Endometrial microvascular endothelial cells (primary cell): Measurements from ENCODE around the gene GPX7. TPM values are rescaled to one million over a fixed set of nuclear protein-coding genes. Genes with fewer than 3 reads are reported as not detected.

Experiments
- in situ Hi-C: cut with HindIII; loops from 2 replicates; pipeline ENCODE4 v1.10.0; 2017; ENCODE audit warnings: low sequenced_read_pairs, low pct_unique_long_range_greater_than_20kb; ENCODE audit errors: inconsistent ontology term
- total RNA-seq: library from RNA; depleted of rRNA; stranded (reverse); fragments of >200 nt; gene quantifications from one replicate; pipeline ENCODE4 v1.2.3, GENCODE V29; 2015; ENCODE audit errors: inconsistent ontology term

GPX7 gene
- total RNA-seq, 1 donor from 2014 or later = 35.3 TPM

GRCh38 chr1:52582116-52582696, 20.0 kb upstream of the GPX7 start:
- in situ Hi-C loops = no loop called here

- in situ Hi-C loops = no loop called here
Measured at GRCh38 chr1:52585474-52585873, 16.7 kb upstream of the GPX7 start.

DNA sequence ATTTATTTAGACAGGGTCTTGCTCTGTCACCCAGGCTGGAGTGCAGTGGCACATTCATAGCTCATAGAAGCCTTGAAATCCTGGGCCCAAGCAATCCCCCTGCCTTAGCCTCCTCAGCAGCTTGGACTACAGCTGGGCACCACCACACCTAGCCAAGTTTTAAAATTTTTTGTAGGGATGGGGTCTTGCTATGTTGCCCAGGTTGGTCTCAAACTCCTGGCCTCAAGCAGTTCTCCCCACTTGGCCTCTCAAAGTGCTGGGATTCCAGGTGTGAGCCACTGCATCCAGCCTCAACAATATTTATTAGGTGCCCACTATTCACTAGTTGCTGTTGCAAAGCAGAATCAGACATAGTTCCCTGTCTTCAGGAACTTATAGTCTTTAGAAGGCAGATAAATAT, 14.1 kb upstream of the GPX7 start:
- in situ Hi-C loops = no loop called here

DNA sequence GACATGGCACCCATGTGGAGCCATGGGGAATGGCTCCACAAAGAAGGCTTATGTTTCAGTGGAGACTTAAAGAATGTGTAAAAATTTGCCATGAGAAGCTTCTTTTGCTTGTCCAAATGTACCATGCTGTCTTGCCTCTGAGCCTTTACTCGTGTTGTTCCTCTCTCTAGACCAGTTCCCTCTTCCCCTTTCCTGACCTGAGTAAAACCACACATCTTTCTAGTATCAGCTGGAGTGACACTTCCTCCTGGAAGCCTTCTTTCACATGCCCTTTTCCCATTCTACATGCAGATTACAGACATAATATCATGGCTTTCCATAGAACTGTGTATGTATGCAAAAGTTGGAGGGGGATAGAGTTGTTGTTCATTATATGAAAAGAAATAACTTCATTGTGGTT, 13.6 kb upstream of the GPX7 start:
- in situ Hi-C loops = no loop called here

GRCh38 chr1:52590266-52590665, 11.9 kb upstream of the GPX7 start:
- in situ Hi-C loops = no loop called here

- in situ Hi-C loops = no loop called here
Measured at GRCh38 chr1:52592637-52593323, 9.4 kb upstream of the GPX7 start.

DNA sequence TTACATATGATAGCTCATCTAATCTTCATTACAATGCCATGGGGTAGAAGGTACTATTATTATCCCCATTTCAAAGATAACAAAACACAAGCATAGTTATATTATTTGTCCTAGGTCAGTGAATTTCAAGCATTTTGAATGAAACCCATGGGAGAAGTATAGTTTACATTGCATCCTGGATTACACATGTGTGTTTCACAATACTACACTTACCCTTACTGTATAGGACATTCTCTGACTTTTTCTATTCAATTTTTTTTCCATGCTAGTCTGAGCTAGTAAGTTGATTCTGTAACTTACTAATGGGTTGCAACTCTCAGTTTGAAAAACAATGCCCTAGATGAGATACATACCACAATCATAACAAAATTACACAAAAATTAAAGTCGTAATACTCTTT, 8.7 kb upstream of the GPX7 start:
- in situ Hi-C loops = no loop called here

DNA sequence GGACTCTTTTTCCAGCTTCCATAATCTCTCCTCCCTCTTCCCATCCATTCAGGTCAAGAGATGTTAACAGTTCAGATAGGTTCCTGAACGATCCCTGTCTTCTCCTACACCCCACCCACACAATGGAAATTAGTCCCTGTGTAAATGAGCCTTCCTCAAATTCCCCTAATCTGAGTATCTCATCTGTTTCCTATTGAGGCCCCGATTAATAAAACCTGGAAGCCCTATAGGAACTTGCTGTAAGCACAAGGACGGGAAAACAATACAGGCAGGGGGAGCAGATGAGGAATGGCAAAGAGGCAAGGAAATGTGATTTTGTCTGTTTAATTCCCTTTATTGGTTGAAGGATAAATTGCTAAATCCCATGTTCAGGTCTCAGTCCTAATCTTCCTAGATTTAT, 7.1 kb upstream of the GPX7 start:
- in situ Hi-C loops = no loop called here

DNA sequence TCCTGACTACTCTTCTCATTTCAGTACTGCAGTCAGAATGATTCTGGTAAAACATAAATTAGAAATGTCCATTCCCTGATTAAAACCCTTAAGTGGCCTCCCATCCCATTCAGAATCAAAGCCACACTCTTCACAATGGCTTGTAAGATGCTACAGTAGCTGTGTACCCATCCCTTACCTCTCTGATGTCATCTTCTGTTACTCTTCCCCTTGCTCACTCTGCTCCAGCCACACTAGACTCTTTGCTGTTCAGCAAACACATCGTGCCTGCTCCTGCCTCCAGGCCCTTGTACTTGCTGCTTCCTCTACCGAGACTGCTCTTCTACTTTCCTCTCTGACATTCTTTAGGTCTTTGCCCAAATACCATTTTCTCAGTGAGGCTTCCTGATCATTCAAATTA, 4.3 kb upstream of the GPX7 start:
- in situ Hi-C loops = no loop called here

- in situ Hi-C loops = no loop called here
Measured at GRCh38 chr1:52598729-52599128, 3.4 kb upstream of the GPX7 start.

- in situ Hi-C loops = no loop called here
Measured at GRCh38 chr1:52599236-52599635, 2.9 kb upstream of the GPX7 start.

DNA sequence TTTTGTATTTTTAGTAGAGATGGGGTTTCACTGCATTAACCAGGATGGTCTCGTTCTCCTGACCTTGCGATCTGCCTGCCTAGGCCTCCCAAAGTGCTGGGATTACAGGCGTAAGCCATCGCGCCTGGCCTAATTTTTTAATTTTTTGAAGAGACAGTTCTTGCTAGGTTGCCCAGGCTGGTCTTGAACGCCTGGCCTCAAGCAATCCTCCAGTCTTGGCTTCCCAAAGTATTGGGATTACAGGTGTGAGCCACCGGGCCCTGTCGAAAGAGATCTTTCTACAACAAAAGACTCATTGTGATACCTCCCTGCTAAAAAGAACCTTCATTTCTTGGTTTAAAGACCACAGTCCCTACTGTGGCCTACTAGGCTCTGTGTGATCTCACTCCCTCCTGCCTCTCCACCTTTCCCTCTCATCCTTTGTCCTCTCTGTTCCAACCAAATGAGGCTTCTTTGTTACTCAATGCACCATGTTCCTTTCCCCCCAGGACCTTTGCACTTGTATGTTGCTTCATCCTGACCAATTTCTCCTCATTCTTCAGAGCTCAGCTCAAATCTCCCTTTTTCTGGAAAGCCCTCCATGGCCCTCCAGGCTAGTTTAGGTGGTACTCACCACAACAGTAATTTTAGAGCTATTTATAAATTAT, 1.5 kb upstream of the GPX7 start:
- in situ Hi-C loops = no loop called here

GRCh38 chr1:52601519-52601918, 652 bp upstream of the GPX7 start:
- in situ Hi-C loops = no loop called here

GRCh38 chr1:52602856-52603600, 857 bp downstream of the GPX7 start:
- in situ Hi-C loops = no loop called here

- in situ Hi-C loops = no loop called here
Measured at GRCh38 chr1:52603630-52604029, 1.5 kb downstream of the GPX7 start.

DNA sequence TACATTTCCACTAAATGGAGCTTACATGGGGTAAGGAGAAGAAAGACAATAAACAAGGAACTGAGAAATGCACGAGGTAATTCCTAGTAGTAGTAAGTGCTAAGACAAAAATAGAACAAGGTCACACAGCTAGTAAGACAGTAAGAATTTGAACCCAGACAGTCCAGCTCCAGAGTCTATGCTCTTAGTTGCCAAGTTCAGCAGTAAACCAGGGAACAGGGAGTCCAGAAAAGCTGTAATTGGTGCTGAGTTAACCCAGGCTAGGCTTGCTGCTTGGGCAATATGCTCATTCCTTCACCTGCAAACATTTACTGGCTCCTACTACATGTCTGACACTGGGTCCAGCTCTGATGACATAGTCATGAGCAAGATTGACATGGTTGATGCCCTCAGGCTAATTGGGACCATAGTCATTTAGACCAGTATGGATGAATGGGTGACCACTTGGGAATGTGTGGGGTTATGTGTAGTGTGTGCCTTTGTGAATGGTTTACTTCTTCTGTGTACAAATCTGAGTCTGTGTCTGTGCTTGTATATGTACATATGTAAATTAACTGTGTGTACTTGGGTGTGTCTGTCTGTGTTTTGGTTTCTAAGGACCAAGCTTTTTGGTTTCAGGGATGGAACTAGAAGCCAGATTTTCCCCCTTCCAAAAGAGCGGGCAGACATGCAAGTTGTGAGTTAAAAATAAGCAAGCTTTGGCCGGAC, 2.0 kb downstream of the GPX7 start:
- in situ Hi-C loops = no loop called here

DNA sequence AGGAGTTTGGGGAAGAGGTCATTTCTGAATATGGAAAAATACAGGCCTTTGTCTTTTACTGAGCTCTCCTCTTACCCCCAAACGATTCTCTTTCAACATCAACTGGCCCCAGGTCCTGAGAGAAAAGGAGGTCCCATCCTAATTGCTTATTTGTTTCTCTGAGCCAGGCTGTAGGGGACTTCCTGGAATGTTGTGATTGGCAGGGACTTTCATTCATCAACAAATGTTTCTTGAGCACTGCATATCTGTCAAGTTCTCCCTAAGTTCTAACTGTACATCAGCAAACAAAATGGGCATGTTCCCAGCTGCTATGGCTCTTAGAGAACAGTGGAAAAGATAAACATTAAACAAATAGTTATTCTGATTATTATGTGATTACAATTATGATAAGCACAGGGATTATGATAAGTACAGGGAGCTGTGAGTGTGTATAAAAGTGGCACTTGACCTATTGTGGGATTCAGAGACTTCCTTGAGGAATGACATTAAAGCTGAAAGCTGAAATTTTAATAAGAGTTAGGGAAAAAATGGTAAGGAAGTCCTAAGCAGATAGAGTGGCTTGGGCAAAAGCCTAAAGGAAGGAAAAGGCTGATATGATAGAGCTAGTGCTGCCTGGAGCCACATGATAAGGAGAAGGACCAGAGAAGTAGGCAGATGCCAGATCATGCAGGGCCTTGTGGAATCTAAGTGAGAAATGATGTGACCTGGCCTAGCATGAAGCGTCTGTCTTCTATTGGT, 11.6 kb downstream of the GPX7 start:
- in situ Hi-C loops = no loop called here

- in situ Hi-C loops = no loop called here
Measured at GRCh38 chr1:52614671-52615070, 12.5 kb downstream of the GPX7 start.
